Stimulated activated CD4-positive, alpha-beta T cell treated with anti-CD3 and anti-CD28 coated beads, Interleukin-4, amount 100 ng/mL, for 24 hours (primary cell): ENCODE data around the gene FBXO2.

Experiments used
- DNase-seq: peaks from one replicate; pipeline ENCODE4 v3.0.0-alpha.2; 2020

Gene FBXO2

DNA sequence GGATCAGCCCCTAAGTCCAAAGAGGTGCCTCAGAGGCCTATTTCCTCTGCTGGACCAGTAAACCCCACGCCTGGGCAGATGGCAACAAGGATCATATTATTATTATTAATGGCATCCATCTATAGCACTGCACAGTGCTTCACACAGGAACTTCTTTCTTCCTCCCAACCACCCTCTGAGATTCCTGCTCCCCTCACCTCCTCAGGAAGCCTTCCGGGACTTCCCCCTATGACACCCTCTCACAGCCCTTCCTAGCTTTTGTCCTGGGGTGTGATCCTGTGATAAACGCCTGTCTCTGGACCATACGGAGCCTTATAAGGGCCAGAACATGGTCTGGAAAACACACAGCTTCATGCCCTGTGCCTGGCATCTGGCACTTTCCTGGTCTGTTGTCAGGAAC, 3.2 kb downstream of the FBXO2 start:
- no peak for DNase-seq

DNA sequence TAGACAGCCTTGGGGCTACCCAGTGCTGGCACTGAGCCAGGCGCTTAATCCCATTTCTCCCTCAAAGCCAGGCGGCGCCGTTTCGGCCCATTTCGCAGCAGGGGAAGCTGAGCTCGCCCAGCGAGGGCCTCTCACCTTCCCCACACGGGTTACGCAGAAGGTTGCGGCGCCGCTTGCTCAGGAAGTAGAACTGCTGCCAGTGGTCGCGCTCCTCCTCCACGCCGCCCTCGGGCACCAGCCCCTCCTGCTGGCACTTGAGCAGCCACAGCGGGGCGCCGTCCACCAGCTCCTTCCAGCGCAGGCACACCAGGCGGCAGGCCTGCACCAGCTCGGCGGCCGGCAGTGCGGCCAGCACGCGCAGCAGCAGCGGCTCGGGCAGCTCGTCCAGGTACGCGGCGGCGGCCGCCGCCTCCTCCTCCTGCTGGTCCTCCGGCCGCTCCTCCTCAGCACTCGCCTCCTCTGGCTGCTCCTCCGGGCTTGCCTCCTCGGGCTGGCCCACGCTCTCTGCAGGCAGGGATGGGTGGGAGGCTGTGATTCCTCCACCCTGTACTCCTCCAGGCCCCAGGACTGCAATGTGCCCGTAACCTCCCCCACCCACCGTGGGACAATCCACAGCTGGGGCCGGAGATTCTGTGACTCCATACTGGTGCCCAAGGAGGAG, 3.8 kb downstream of the FBXO2 start:
- DNase-seq, result peak; percentile 80

DNA sequence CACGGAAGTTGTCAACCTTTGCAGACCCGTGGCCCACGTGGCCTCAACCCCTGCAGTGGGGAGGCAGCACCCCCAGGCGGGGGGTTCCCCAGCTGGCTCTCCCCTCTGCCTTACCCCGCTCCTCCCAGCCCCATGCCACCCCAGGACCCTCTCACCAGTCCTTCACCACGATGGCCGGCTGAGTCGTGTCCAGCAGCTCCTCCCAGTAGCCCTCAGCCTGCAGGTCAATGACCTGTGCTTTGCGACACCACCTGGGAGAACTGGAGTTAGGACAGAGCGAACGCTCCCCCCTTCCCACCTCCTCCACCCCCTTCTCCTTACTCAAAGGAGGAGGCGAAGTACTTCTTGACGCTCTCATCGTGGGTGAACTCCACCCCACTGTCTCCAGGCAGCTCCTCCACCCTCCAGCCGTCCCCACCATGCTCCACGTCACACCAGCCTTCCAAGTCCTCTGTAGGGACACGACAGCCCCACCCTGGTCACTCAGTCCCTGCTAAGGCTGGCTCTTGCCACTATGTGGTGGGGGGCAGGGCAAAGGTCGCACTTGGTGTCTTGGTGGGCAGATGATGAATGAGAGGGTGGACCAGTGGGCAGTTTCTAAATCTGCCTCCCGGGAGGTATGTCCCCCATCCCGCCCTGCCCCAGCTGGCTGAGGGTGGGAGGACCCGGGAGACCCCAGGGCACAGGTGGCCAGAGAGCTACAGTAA, 4.5 kb downstream of the FBXO2 start:
- no peak for DNase-seq

DNA sequence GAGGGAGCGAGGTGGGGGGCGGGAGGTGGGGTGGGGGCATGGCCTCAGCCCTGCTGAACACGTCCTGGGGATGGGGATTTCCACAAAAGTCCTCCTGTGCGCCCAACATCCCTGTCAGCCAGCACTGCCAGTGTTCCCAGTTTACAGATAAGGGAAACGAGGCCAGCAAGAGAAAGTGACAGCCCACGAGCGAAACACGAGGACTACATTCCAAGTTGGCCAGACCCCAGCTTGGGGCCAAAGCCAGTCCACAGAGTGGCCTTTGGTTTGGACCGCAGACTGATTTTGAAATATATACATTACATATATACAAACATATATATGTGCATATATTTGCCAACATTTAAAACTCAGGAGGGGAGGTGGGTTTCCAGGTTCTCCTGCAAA, 5.0 kb downstream of the FBXO2 start:
- no peak for DNase-seq

DNA sequence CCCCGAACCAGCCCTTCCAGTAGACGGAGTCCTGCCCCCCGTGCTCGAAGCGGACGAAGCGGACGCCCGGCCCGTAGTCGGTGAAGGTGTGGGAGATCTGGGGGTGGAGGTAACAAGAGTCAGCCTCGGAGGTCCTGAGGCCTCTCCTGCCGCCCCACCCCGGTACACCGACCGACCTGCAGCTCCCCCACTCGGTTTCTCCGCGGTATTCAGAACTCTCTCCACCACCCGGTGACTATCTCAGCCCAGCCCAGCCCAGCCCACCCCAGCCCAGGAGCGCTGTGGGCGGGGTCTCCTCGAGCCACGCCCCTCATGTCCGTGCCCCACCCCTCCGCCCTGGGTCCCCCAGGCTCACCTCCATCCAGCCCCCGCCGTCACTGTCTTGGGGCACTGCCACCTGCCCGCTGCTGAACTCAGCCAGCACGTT, 5.5 kb downstream of the FBXO2 start:
- peak; percentile 38 for DNase-seq

DNA sequence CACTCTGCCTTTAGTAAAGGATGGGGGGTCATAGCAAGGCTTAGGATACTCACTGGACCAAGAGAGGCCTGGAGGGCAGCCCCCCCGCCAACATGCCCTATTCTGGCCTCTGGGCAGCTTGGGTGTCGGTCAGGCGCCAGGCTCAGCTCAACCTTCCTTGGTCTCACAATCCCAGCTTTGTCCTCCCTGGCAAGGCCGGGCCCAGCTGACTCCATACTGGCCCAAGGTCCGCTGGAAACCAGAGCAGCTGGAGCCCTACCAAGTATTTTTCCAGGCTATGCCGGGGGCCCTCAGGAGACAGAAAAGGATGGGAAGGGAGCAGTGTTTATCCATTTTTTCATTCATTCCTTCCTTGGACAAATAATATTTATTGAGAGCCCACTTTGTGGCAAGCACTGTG, 6.2 kb downstream of the FBXO2 start:
- DNase-seq, result no peak

DNA sequence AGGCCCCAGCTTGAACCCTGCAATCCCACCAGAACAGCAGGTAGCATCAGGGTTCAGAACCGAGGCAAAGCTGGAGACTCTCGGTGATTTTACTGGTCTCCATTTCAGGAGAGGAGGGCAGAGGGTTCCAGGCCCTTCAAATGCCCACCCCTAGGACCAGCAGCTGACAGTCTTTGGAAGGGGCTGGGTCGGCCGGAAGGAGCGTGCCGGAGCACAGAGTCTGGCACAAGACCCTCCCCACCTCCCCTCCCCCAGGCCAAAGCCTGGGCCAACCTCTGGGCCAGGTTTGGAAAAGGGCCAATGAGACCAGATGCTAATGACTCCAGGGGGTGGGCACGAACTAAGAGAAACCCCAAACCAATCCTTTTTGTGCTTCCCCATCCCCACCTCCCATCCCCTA, 6.9 kb downstream of the FBXO2 start:
- DNase-seq, result no peak

DNA sequence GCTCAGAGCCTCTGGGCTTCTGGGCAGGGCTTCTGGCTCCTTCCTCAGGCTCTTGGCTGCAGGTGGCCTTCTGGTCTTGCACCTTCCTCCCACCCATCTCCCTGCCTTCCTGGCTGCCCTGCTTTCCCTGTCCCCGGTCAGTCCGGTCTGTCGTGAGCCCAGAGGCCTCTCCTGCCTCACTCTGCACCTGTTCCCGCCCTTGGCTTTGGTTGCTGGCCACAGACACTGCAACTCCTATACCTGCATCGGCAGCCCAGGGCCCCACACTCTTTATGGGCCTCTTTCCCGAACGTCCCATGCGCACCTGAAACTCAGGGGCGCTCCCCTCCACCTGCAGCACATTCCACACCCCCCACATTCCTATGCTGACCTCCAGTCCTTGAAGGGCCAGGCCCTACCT, 7.9 kb downstream of the FBXO2 start:
- no peak for DNase-seq

DNA sequence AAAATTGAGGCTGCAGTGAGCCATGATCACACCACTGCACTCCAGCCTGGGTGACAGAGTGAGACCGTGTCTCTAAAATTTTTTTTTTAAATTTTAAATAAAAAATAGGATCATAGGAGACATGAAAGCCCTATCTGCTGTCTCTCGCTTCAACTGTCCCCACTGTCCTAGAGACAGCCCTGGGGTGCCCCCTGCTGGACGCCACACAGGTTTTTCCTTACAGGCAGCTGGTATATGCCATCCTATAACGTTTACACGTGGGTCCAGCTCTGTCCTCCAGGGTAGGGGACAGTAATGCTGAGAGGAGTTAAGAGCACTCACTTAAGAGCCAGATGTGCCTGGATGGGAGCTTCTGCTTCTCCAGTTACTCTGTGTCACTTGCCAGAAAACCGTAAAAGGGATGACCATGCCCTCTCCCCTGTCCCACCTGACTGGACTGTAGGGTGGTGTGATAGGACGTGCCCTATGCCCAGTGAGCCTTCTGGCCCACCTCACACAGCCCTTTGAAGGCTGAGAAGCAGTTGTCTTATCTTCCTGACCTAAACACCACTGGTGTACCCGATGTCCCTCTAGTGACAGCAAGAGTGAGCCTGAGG, 8.5 kb downstream of the FBXO2 start:
- peak; percentile 85 for DNase-seq

DNA sequence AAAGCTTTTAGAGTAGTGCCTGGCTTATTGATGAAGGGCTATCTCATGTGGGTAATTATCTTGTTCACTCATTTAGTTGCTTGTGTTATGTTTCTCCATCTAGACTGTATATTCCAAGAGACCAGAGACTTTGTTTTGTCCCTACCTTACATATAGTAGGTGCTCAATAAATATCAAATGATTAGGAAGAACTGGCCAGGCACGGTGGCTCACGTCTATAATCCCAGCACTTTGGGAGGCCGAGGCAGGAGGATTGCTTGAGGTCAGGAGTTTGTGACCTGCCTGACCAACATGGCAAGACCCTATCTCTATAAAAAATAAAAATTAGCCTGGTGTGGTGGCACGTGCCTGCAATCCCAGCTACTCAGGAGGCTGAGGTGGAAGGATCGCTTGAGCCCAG, 9.0 kb downstream of the FBXO2 start:
- no peak for DNase-seq

DNA sequence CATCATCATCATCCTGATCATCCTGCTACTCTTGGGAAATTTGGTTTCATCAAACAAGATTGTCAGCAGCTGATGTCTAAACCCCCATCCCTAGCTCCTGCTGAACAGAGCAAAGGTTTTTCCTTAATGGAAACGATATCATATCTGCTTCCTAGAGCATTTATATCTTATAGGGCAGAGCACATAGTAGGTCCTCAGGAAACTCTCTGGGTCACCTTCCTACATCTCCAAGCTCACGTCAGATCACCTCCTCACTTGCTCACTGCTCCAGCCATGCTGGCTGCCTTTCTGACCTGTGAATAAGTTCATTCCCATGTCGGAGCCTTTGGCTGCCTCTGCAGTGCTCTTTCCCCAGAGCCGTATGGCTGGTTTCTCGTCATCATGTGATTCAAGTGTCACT, 10.4 kb downstream of the FBXO2 start:
- DNase-seq, result no peak

DNA sequence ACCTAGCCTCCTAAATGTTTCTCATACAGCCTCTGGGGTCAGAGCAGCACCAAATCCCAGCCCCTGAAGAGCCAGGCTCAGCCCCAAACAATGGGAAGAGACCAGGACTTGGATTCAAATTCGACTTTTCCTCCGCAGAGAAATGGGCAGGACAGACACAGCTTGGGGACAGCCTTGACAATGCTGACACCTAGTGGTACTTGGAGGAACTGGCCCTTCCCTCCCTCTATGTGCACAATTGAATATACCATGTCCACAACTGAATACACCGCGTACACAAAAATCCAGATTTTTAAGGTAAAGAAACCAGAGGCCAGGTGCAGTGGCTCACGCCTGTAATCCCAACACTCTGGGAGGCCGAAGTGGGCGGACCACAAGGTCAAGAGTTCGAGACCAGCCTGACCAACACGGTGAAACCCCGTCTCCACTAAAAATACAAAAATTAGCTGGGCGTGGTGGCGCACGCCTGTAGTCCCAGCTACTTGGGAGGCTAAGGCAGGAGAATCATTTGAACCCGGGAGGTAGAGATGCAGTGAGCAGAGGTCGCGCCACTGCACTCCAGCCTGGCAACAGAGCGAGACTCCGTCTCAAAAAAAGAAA, 11.7 kb downstream of the FBXO2 start:
- DNase-seq, result peak; percentile 79

DNA sequence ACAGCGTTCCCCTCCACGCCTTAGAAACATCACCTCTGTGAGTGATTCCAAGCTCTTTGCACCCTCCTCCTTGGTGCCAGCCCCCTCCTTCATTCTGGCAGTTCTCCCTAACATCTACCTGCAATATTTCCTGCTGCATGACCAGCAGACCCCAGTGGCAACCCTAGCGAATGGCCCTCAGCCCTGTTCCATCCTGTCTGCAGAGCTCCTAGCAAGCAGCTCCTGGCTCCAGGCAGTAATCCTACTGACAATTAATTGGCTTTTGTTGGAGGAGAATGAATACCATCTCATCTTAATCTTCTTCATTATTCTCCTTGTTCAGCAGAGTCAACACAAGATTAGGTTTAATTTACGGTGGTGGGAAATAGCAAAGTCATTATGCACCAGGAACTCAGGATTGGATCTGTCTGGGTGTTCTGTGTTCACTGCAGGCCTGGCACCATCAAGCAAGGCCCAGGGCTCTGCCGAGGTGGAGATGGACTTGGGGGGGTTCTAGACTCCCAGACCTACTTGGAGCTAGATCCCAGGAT, 12.4 kb downstream of the FBXO2 start:
- DNase-seq, result no peak

DNA sequence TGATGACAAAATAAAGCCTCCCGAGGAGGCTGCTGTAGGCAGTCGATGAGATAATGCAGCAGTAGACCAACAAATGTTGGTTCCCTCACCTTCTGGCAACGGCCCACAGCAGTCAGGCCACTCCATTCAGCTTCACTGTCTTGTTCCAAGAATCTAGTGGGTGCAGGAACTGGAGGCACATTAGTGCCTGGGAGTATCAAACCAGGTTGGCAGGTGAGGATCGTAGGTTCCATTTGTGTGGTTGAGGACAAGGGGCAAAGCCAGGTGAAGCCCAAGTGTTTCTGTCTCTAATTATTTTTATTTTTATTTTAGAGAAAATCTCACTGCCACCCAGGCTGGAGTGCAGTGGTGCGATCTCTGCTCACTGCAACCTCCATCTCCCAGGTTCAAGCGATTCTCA, 13.3 kb downstream of the FBXO2 start:
- DNase-seq, result no peak

DNA sequence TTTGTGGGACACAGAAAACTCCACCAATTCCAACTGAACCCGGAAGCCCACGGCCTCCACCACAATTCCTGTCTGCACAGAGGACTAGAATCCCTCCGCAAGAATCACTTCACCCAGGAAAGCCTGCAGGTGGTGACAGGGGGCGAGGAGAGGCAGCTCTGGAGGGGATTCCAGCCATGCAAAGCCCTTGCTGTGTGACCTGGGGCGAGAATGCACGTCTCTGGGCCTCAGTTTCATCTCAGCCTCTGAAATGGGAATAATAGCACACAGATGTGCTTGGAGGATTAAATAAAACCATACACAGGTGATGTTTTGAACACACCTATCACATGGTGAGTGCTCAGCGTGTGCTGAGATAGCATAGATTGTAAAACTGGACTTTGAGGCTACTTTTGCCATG, 14.1 kb downstream of the FBXO2 start:
- DNase-seq, result no peak

DNA sequence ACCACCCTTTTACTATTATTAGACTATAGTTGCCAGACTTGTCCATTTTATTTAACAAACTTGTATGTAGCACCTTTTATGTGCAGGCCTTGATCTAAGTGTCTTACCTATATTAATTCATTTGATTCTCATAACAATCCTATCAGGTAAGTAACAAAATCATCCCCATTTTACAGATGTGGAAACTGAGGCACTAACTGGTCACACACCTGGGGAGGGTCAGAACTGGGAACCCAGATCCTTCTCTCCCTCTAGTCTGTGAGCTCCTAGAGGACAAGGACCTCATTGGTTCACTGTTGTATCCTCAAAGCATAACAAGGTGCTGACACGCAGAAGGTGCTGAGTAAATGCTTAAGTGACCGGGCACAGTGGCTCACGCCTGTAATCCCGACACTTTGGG, 14.9 kb downstream of the FBXO2 start:
- no peak for DNase-seq

DNA sequence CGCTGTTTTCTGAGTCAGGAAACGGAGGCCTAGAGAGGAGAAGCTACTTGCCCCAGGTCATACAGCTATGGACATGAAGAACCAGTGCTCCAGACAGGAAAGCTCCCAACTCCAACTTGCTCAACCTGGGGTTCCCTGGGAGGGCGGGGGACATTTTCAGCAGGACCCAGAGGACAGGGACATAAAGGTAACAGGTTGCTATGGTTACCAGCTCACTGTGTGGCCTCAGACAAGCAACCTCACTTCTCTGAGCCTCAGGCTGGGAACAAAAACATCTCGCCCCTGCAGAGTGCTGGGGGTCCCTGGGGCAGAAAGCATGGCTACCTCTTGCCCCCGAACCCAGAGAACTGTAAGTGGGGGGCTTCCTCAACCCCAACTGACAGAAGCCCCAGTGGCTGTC, 16.1 kb downstream of the FBXO2 start:
- no peak for DNase-seq

DNA sequence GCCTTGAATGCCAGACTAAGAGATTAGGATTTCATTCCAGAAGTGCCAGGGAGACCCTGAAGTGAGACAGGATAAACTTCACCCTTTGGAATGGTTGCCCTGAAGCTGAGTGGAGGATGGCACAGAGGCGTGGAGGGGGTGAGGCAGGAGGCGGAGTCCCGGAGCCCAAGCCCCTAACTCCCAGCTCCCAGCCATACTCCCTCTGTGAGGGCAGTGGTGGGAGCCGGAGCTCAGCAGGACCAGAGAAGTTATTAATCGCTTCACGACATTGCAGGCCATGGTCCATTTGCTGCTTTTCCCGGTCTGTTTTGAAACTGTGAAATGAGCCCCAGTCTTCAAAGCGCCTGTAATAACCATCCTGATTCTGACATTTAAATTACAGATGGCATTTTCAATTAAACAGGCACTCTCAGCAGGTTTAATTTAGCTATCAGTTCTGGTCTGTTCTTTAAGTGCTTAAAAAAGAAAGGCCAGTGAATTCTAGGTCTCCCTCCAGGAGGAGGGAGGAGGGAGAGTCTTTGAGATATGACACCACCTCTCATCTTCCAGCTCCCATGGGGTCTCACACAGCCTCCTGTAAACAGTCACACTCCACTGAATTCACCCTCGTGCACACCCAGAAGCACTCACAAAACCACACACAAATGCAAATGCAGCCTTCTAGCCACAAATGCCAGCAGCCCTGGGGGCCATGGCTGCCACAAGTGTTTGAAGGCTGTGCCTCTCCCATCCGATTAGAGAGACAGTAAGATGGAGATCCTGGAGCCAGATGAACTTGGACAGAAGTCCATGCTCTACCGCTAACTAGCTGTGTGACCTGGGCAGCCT, 19.6 kb downstream of the FBXO2 start:
- no peak for DNase-seq

DNA sequence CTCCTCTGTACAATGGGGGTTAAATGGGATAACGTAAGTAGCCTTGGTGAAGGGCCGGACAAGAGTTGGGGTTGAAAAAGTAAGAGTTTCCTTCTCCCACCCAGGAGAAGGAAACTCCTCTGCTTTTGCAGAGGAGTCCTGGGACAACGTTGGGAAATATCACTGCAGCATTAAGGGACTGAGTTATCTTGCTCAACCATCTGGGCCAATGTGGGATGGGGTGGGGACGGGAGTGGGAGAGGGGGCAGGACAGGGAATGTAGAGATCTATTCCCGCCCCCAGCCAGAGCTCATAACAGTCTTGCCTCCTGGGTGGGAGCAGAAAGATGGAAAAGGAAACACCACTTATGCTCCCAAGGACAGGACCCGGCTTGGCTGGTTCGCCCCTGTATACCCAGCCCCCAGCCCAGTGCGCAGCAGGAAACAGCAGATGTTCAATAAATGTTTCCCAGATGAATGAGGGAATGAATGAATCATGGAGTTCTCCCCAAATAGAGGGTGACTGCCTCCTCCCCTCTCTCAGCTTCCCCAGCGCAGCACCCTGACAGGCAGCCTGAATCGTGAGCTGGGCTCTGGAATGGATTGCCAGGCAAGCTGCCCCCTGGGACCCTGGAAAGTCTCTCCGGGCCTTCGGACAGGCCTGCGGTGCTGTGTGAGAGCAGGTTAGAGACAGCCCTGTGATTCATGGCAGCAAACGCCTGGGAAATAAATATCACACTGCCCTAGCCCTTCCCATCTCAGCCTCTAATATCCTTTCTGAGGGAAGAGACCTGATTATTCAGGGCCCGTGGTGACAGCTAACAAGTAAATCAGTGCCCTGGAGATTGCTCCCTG, 24.8 kb downstream of the FBXO2 start:
- DNase-seq, result no peak

DNA sequence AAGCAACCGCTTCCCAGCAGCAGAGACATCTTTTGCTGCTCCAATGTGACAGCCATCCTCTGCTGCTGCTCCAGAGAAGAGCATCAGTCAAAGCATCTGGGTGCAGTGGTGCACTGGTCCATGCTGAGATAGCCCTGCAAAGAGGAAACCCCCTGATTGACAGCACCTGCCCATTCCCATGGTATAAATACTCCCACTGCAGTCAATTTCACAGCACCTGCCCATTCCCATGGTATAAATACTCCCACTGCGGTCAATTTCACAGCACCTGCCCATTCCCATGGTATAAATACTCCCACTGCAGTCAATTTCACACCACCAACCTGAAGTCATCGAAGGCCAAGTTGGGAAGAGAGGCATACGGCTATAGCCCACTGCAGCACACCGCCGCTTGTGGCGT, 25.5 kb downstream of the FBXO2 start:
- no peak for DNase-seq

DNA sequence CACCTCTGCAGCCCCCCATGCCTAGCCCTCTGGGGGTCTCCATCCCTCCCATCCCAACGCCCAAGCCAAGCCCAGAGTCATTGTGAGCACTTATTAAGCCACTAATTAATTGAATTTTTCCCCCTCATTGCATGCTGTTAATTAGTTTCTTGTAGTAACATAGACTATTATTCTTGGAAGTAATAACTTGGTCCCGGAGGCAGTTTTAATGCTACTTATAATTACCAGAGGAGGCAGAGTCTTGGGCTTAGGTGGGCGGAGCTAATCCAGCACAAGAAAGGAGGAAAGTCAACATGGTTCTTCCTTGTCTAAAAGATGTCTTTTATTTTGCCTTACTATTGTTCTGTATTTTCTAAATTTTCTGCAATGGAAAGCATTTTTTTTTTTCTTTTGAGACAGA, 27.7 kb downstream of the FBXO2 start:
- DNase-seq, result no peak

DNA sequence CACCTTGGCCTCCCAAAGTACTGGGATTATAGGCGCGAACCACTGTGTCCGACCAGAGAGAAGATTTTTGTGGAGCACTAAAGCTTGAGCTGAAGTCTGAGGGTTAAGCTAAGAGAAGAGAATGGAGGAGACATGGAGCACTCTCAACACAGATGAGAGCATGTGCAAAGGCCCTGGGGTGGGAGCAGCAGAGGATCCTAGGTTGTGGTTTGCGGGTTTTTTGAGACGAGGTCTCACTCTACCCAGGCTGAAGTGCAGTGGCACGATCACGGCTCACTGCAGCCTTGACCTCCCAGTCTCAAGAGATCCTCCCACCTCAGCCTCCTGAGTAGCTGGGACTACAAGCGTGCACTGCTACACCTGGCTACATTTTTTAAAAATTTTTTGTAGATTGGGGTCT, 30.5 kb downstream of the FBXO2 start:
- DNase-seq, result no peak
